Measurements from ENCODE around the gene SCARB1. TPM values are rescaled to one million over a fixed set of nuclear protein-coding genes. Genes with fewer than 3 reads are reported as not detected.

SCARB1 gene
- total RNA-seq, 2 donors from 2014 or later = 33.0 to 36.2 TPM

DNA sequence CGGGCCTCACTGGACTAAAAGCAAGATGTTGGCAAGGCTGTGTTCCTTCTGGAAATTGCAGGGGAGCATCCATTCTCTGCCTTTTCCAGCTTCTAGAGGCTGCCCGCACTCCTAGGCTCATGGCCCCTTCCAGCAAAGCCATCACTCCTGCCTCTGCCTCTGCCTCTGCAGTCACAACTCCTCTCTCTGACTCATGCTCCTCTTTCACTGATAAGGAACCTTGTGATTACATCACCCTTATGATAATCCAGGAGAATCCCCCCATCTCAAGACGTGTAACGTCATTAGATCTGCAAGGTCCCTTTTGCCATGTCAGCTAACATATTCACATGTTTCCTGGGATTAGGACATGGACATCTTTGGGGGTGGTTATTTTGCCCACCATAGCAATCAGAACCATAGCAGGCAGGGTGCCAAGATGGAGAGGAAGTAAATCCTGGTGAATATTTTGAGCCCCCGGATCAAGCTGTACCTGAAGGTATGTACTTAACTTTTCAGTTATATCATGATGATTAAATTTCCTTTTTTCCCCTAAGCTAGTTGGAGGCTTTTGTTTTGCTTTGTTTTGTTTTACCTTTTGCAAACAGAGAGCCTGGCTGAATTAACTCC lies 123.6 kb downstream of the SCARB1 start:
- no peaks in the 10 kb centered on the region for H3K4me1 ChIP-seq (ENCODE audit: control insufficient read depth, insufficient read depth, low read length)
- Mint-ChIP-seq H3K27ac (no peak overlapping the region), H3K36me3 (ENCODE audit: low read depth) (no peaks in the 10 kb centered on the region), H3K4me1 (peaks cover 1% of the 10 kb centered on the region), H3K27me3 (ENCODE audit: insufficient read depth) (no peaks in the 10 kb centered on the region), H3K4me3 (no peak overlapping the region), H3K9me3 (peaks cover 6% of the 10 kb centered on the region)
- H3K27me3 ChIP-seq (ENCODE audit: control insufficient read depth, insufficient read depth, low read length, poor library complexity, severe bottlenecking) = no peaks in the 10 kb centered on the region
- 94% methylated on average over 2 to 5 of the region's 5 CpGs for WGBS, 2 experiments (ENCODE audit: insufficient coverage in 1 of 2, insufficient read length in 1 of 2)
- H3K4me3 ChIP-seq (ENCODE audit: low read length) = no peak overlapping the region
- H3K9ac ChIP-seq (ENCODE audit: extremely low read depth, low read length, poor library complexity, severe bottlenecking) = no peak overlapping the region
- TF ChIP-seq, protein P1, sequence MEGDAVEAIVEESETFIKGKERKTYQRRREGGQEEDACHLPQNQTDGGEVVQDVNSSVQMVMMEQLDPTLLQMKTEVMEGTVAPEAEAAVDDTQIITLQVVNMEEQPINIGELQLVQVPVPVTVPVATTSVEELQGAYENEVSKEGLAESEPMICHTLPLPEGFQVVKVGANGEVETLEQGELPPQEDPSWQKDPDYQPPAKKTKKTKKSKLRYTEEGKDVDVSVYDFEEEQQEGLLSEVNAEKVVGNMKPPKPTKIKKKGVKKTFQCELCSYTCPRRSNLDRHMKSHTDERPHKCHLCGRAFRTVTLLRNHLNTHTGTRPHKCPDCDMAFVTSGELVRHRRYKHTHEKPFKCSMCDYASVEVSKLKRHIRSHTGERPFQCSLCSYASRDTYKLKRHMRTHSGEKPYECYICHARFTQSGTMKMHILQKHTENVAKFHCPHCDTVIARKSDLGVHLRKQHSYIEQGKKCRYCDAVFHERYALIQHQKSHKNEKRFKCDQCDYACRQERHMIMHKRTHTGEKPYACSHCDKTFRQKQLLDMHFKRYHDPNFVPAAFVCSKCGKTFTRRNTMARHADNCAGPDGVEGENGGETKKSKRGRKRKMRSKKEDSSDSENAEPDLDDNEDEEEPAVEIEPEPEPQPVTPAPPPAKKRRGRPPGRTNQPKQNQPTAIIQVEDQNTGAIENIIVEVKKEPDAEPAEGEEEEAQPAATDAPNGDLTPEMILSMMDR (conservative IDR thresholded peaks at IDR 0.05) = no peak
- H3K9me3 ChIP-seq (ENCODE audit: control insufficient read depth, low read length) = peaks cover 5% of the 10 kb centered on the region
- DNase-seq = no peak
- H3K27ac ChIP-seq (ENCODE audit: low read depth, low read length) = no peak overlapping the region
- no peaks in the 10 kb centered on the region for H3K36me3 ChIP-seq (ENCODE audit: control insufficient read depth, insufficient read depth, low read length)

DNA sequence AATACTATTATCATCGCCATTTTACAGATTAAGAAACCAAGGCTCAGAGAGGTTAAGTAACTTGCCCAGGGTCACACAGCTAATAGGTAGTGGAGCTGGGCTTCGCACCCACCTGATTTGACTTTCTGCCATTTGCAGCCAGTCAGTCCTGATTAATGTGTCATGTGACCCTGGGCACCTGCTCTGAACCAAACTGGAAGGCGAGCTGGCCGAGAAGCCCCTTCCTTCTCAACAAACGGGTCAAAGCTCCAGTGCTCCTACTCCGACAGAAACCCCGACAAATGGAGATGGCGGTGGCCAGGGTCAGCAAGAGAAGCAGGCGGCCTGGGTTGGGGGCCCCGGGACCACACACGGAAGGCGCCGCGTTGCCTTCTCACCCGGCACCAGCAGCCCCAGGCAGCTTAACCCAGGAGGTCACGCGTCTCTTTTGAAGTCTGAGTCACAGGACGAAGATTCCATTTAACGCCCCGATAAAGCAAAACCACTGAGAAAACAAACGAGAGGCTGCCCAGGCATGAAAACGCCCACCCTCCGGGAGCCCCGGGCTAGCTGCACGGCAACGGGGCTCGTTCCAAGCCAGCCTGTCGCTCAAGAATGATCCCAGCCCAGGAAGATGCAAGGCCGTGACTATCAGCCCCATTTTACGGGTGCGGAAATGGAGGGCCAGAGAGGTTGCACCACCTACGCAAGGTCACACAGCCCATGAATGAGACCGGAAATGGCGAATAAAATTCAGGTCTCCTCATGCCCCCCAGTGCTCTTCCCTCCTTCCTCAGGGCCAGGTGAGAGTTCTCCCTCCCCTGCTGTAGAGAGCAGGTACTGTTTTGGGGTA lies 124.8 kb downstream of the SCARB1 start:
- no peak overlapping the region for H3K27ac Mint-ChIP-seq
- Histone ChIP-seq H3K9me3 (ENCODE audit: control insufficient read depth, low read length) (peaks cover 5% of the 10 kb centered on the region), H3K27ac (ENCODE audit: low read depth, low read length) (no peak overlapping the region), H3K4me1 (ENCODE audit: control insufficient read depth, insufficient read depth, low read length) (peaks cover 4% of the 10 kb centered on the region), H3K36me3 (ENCODE audit: control insufficient read depth, insufficient read depth, low read length) (no peaks in the 10 kb centered on the region), H3K27me3 (ENCODE audit: control insufficient read depth, insufficient read depth, low read length, poor library complexity, severe bottlenecking) (no peaks in the 10 kb centered on the region), H3K9ac (ENCODE audit: extremely low read depth, low read length, poor library complexity, severe bottlenecking) (no peak overlapping the region), H3K4me3 (ENCODE audit: low read length) (no peak overlapping the region)
- H3K27me3 Mint-ChIP-seq (ENCODE audit: insufficient read depth) = no peaks in the 10 kb centered on the region
- peaks cover 6% of the 10 kb centered on the region for H3K4me1 Mint-ChIP-seq
- no peak for DNase-seq
- H3K9me3 Mint-ChIP-seq = peaks cover 6% of the 10 kb centered on the region
- no peaks in the 10 kb centered on the region for H3K36me3 Mint-ChIP-seq (ENCODE audit: low read depth)
- H3K4me3 Mint-ChIP-seq = no peak overlapping the region
- 69 to 85% methylated on average over 18 to 34 of the region's 34 CpGs for WGBS, 2 experiments (ENCODE audit: insufficient coverage in 1 of 2, insufficient read length in 1 of 2)
- TF ChIP-seq, protein P1 (conservative IDR thresholded peaks at IDR 0.05) = no peak

DNA sequence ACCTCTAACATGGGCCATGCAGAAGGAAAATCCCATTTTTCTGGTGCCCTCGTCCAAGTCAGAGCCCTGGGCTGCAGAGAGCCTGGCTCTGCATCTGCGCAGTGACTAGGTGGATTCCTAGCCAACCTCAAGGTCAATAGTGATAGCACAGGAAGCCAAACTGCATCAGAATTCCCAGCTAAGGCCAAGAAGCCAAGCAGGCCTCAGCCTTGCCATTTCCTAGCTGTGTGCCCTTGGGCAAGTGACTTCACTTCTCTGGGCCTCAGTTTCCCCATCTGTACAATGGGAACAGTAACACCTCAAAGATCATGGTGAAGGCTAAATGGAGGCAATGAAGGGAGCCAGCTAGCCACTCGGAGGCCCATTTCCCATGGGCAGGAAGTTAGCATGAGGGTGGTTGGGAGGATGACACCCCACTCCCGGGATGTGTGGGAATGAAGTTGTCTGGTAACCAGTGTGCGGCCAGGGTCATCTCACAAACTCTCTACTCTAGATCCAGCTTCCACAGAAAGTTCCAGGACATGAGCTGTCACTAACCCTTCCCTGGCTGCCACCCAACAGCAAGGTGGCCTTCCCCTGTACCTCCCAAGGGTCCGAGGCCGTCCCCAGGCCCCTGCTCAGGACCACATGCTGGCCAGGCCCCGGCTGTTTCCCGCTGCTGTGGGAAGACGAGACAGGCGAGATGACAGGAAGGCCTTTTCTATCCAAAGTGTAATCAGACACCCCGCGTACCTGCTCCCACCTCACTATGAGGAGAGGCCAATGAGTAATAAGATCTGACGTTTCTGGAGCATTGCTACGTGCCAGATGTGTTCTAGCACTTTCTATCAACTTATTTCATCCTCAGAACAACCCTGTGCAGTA lies 125.7 kb downstream of the SCARB1 start:
- no peak overlapping the region for H3K4me3 Mint-ChIP-seq
- H3K27ac ChIP-seq (ENCODE audit: low read depth, low read length) = no peak overlapping the region
- H3K9ac ChIP-seq (ENCODE audit: extremely low read depth, low read length, poor library complexity, severe bottlenecking) = no peak overlapping the region

More for the DNA sequence above, 125.7 kb downstream of the SCARB1 start:
- Mint-ChIP-seq H3K36me3 (ENCODE audit: low read depth) (no peaks in the 10 kb centered on the region), H3K9me3 (peaks cover 6% of the 10 kb centered on the region), H3K27me3 (ENCODE audit: insufficient read depth) (no peaks in the 10 kb centered on the region), H3K4me1 (peaks cover 7% of the 10 kb centered on the region), H3K27ac (no peak overlapping the region)
- H3K36me3 ChIP-seq (ENCODE audit: control insufficient read depth, insufficient read depth, low read length) = no peaks in the 10 kb centered on the region
- peaks cover 5% of the 10 kb centered on the region for H3K9me3 ChIP-seq (ENCODE audit: control insufficient read depth, low read length)
- TF ChIP-seq, protein P1 (conservative IDR thresholded peaks at IDR 0.05) = no peak
- 82 to 84% methylated on average over 12 to 15 of the region's 15 CpGs for WGBS, 2 experiments (ENCODE audit: insufficient coverage in 1 of 2, insufficient read length in 1 of 2)
- peaks cover 4% of the 10 kb centered on the region for H3K4me1 ChIP-seq (ENCODE audit: control insufficient read depth, insufficient read depth, low read length)
- no peak for DNase-seq
- no peaks in the 10 kb centered on the region for H3K27me3 ChIP-seq (ENCODE audit: control insufficient read depth, insufficient read depth, low read length, poor library complexity, severe bottlenecking)
- H3K4me3 ChIP-seq (ENCODE audit: low read length) = no peak overlapping the region

Measured in endodermal cell (in vitro differentiated cells).